HepG2 (cell line): ENCODE measurements around the gene BCL2. TPM values are rescaled to one million over a fixed set of nuclear protein-coding genes. Genes with fewer than 3 reads are reported as not detected.

ENCODE experiments used
- ATAC-seq: fragments of 200-7000 bp; cut with Tn5 transposase; 3 replicates; pipeline ENCODE4 v1.9.1; 2020; ENCODE audit warnings: mild to moderate bottlenecking, moderate library complexity
- BruUV-seq: library from RNA; stranded (reverse); fragments of 400-500 nt; replicated peaks from 2 replicates; lab custom pipeline; 2021; lab: Mats Ljungman, UMichigan
- CTCF ChIA-PET: fragments of 300-600 bp; formaldehyde crosslinking; extraction: SDS; loops from one replicate; lab custom pipeline; 2021; ENCODE audit warnings: low total read pairs, inconsistent platforms, low intra/inter-chr PET ratio; lab: Yijun Ruan, JAX
- POLR2A ChIA-PET: fragments of 350-600 bp; sonication (Branson Sonifier 250); formaldehyde crosslinking; loops from one replicate; lab custom pipeline; 2020; ENCODE audit warnings: antibody characterized with exemption, inconsistent platforms; lab: Yijun Ruan, JAX
- DNase-seq: peaks from one replicate; pipeline ENCODE4 v3.0.0-alpha.2; 2015; ENCODE audit warnings: low spot score
- FAIRE-seq: peaks from 3 replicates; lab custom pipeline; 2011; peaks lifted over from hg19 to GRCh38; lab: Jason Lieb, UNC
- H2AFZ ChIP-seq: one replicate; pipeline ENCODE4 v1.6.1; 2011; ENCODE audit warnings: low read length, inconsistent platforms
- H3K27ac ChIP-seq: fragments of 300-600 bp; 3 replicates; pipeline ENCODE4 v1.8.0; 2011; ENCODE audit warnings: mixed run types, mild to moderate bottlenecking, mixed read lengths, low read length, inconsistent platforms; ENCODE audit not compliant: insufficient read depth; ENCODE audit errors: extremely low read length
- H3K27me3 ChIP-seq, 2 experiments: fragments of 200-600 bp in 1 of 2; 2 replicates in 1 of 2; 3 replicates in 1 of 2; pipeline versions ENCODE4 v1.6.0 to v1.8.0; 2011; ENCODE audit warnings: low read length in 2 of 2, mild to moderate bottlenecking in 2 of 2, moderate library complexity in 2 of 2, inconsistent platforms in 1 of 2; ENCODE audit not compliant: insufficient read depth in 2 of 2, control insufficient read depth in 1 of 2
- H3K36me3 ChIP-seq, 2 experiments: fragments of 200-600 bp in 1 of 2; replicated peaks in 1 of 2; 2 replicates in 1 of 2; 3 replicates in 1 of 2; pipeline versions ENCODE4 v1.5.1 to v1.8.0; 2011; ENCODE audit warnings: low read length in 2 of 2, inconsistent platforms in 1 of 2; ENCODE audit not compliant: insufficient read depth in 2 of 2, control insufficient read depth in 1 of 2
- H3K4me1 ChIP-seq: 2 replicates; pipeline ENCODE4 v1.5.1; 2012; ENCODE audit warnings: low read length, inconsistent platforms; ENCODE audit not compliant: insufficient read depth
- H3K4me2 ChIP-seq: 2 replicates; pipeline ENCODE4 v1.6.0; 2011; ENCODE audit warnings: low read depth, low read length, inconsistent platforms
- H3K4me3 ChIP-seq, 3 experiments: fragments of 200-600 bp in 1 of 3; sonication (generic), shearing (Covaris generic) in 1 of 3; replicated peaks in 1 of 3; 2 replicates each; pipeline ENCODE4 v1.5.1; 2011 to 2016; ENCODE audit warnings: low read length in 3 of 3, inconsistent platforms in 2 of 3, low read depth in 2 of 3, mild to moderate bottlenecking in 2 of 3, control low read depth in 1 of 3, mixed read lengths in 1 of 3; ENCODE audit not compliant: insufficient read depth in 1 of 3
- H3K79me2 ChIP-seq: one replicate; pipeline ENCODE4 v1.6.1; 2011; ENCODE audit warnings: low read length, inconsistent platforms; ENCODE audit not compliant: insufficient read depth
- H3K9ac ChIP-seq: 2 replicates; pipeline ENCODE4 v1.6.0; 2011; ENCODE audit warnings: mild to moderate bottlenecking, low read depth, low read length, inconsistent platforms; ENCODE audit not compliant: insufficient read depth
- H3K9me3 ChIP-seq: 2 replicates; pipeline ENCODE4 v1.5.1; 2012; ENCODE audit warnings: mild to moderate bottlenecking, low read length
- H4K20me1 ChIP-seq: 2 replicates; pipeline ENCODE4 v1.6.0; 2011; ENCODE audit warnings: inconsistent platforms, mild to moderate bottlenecking, low read length, moderate library complexity; ENCODE audit not compliant: insufficient read depth
- AGO2 ChIP-seq: fragments of 200-400 bp; formaldehyde crosslinking; optimal IDR thresholded peaks from 2 replicates; pipeline ENCODE3; 2017; ENCODE audit warnings: mild to moderate bottlenecking, low read depth, low read length, moderate library complexity
- CENPT ChIP-seq: sonication (generic); formaldehyde crosslinking; IDR thresholded peaks from 2 replicates; pipeline ENCODE4 v1.8.0; 2022; ENCODE audit warnings: low read depth, mild to moderate bottlenecking, moderate library complexity, missing genetic modification reagents
- FOXC1 ChIP-seq: sonication (generic); formaldehyde crosslinking; IDR thresholded peaks from 2 replicates; pipeline ENCODE4 v1.8.0; 2022; ENCODE audit warnings: mild to moderate bottlenecking, missing genetic modification reagents, borderline replicate concordance
- PBX2 ChIP-seq: IDR thresholded peaks from 2 replicates; pipeline ENCODE4 v1.6.1; 2016; ENCODE audit warnings: control low read depth
- POLR2A ChIP-seq, 2 experiments: IDR thresholded peaks; 2 replicates each; pipeline ENCODE4 v1.6.1; 2011; ENCODE audit warnings: low read depth in 2 of 2, low read length in 2 of 2, mild to moderate bottlenecking in 1 of 2, moderate library complexity in 1 of 2; ENCODE audit not compliant: insufficient read depth in 1 of 2
- THAP7 ChIP-seq: sonication (generic); formaldehyde crosslinking; IDR thresholded peaks from 2 replicates; pipeline ENCODE4 v1.8.1; 2023; ENCODE audit warnings: mild to moderate bottlenecking, missing genetic modification reagents
- ZC3H4 ChIP-seq: sonication (generic); formaldehyde crosslinking; IDR thresholded peaks from 2 replicates; pipeline ENCODE4 v1.4.0; 2020; ENCODE audit warnings: missing genetic modification reagents, borderline replicate concordance
- ZFP41 ChIP-seq: sonication (generic); formaldehyde crosslinking; IDR thresholded peaks from 2 replicates; pipeline ENCODE4 v1.4.0; 2020; ENCODE audit warnings: mild to moderate bottlenecking, missing genetic modification reagents, borderline replicate concordance
- ZNF18 ChIP-seq: sonication (generic); formaldehyde crosslinking; IDR thresholded peaks from 2 replicates; pipeline ENCODE4 v1.8.0; 2022; ENCODE audit warnings: mild to moderate bottlenecking, missing genetic modification reagents; ENCODE audit not compliant: insufficient replicate concordance
- ZNF235 ChIP-seq: sonication (generic); formaldehyde crosslinking; IDR thresholded peaks from 2 replicates; pipeline ENCODE4 v1.8.1; 2023; ENCODE audit warnings: mild to moderate bottlenecking, missing genetic modification reagents, borderline replicate concordance
- ZNF33B ChIP-seq: sonication (generic); formaldehyde crosslinking; IDR thresholded peaks from 2 replicates; pipeline ENCODE4 v1.5.1; 2020; ENCODE audit warnings: mild to moderate bottlenecking, missing genetic modification reagents
- ZNF468 ChIP-seq: sonication (generic); formaldehyde crosslinking; IDR thresholded peaks from 2 replicates; pipeline ENCODE4 v1.8.0; 2022; ENCODE audit warnings: mild to moderate bottlenecking, moderate library complexity, missing genetic modification reagents
- ZNF792 ChIP-seq: IDR thresholded peaks from 2 replicates; pipeline ENCODE4 v1.6.1; 2016
- WGBS: methylation state at CpG from one replicate; pipeline ENCODE4 v1.1.6; 2017; ENCODE audit warnings: low lambda C conversion rate; 5-methylcytosine and 5-hydroxymethylcytosine counted together
- in situ Hi-C: cut with HindIII; loops from 2 replicates; pipeline ENCODE4 v1.10.0; 2017; ENCODE audit warnings: low pct_unique_long_range_greater_than_20kb; ENCODE audit not compliant: extremely low pct_ligation_motif_present
- intact Hi-C: fragments of 100-400 bp; cut with micrococcal nuclease; formaldehyde crosslinking; loops from one replicate; pipeline ENCODE4 v1.10.0; 2022; ENCODE audit not compliant: unreplicated experiment
- polyA plus RNA-seq, 8 experiments: library from polyadenylated mRNA; depleted of rRNA in 3 of 8; stranded (reverse) in 7 of 8; unstranded in 1 of 8; fragments of >200 nt; fragmentation: Illumina TruSeq in 4 of 8; extraction: Trizol in 4 of 8; gene quantifications; 2 replicates each; pipeline versions ENCODE4 v1.2.1 to v1.2.3, GENCODE V29; 2011 to 2016; ENCODE audit warnings: low read depth in 4 of 8, missing spikeins in 1 of 8, mixed read lengths in 1 of 8; ENCODE audit not compliant: insufficient read depth in 1 of 8
- total RNA-seq, 5 experiments: library from RNA; depleted of rRNA; stranded (reverse); fragments of >200 nt; fragmentation: Illumina TruSeq; extraction: Trizol; gene quantifications; 2 replicates each; pipeline ENCODE4 v1.2.3, GENCODE V29; 2016; ENCODE audit warnings: low read depth in 1 of 5

The BCL2 gene
- total and polyA plus RNA-seq, 2 of the 13 experiments (the other 11 are each of a cell fraction or from before 2014, with no cell fraction given) = 0.07 to 0.53 TPM

GRCh38 chr18:63157293-63158011, 162.1 kb downstream of the BCL2 start:
- Histone ChIP-seq H3K27ac (no peak overlapping the region), H3K4me3 (no peak overlapping the region), H4K20me1 (no peaks in the 10 kb centered on the region), H3K36me3 (no peaks in the 10 kb centered on the region), H3K9ac (no peak overlapping the region), H3K27me3 (peaks cover 2 to 55% of the 10 kb centered on the region in 2 experiments; a peak in 4 of 5 replicates), H3K79me2 (no peaks in the 10 kb centered on the region), H3K9me3 (no peaks in the 10 kb centered on the region), H3K4me2 (no peak overlapping the region), H2AFZ (no peak overlapping the region), H3K4me1 (peaks cover 9% of the 10 kb centered on the region)
- DNase-seq (no peak), ATAC-seq (no peak), FAIRE-seq (no peak)
- in situ Hi-C loops = no loop called here
- TF ChIP-seq ZNF18 (CRISPR knock-in tag) = no peak
- no peak for TF ChIP-seq AGO2
- POLR2A ChIA-PET = no interaction called here
- BruUV-seq = no TSS peak
- CTCF ChIA-PET = no interaction called here
- intact Hi-C loops = no loop called here
- WGBS = 36% methylated on average over 14 of the region's 15 CpGs

- ATAC-seq (no peak), DNase-seq (no peak), FAIRE-seq (no peak)
- H4K20me1 ChIP-seq = no peaks in the 10 kb centered on the region
- POLR2A ChIA-PET = no interaction called here
- CTCF ChIA-PET = no interaction called here
- H3K9me3 ChIP-seq = no peaks in the 10 kb centered on the region
- H3K9ac ChIP-seq = no peak overlapping the region
- peaks cover 9% of the 10 kb centered on the region for H3K4me1 ChIP-seq
- H3K4me2 ChIP-seq = no peak overlapping the region
- no peak overlapping the region for H3K4me3 ChIP-seq
- in situ Hi-C loops (no loop called here), intact Hi-C loops (loop anchor here (1.0 kb wide), 1 partner anchor 140 kb away; no protein-coding TSS in a partner anchor)
- H3K79me2 ChIP-seq = no peaks in the 10 kb centered on the region
- H3K27me3 ChIP-seq = peaks cover 1 to 65% of the 10 kb centered on the region in 2 experiments; a peak in 4 of 5 replicates
- H3K27ac ChIP-seq = no peak overlapping the region
- no peaks in the 10 kb centered on the region for H3K36me3 ChIP-seq
- no TSS peak for BruUV-seq
- WGBS = 31% methylated on average over 9 of the region's 14 CpGs
- no peak overlapping the region for H2AFZ ChIP-seq
- TF ChIP-seq THAP7 = no peak
- TF ChIP-seq ZNF468 (CRISPR knock-in tag) = no peak
- no peak for TF ChIP-seq ZFP41 (CRISPR knock-in tag)
- TF ChIP-seq ZC3H4 (CRISPR knock-in tag) = no peak
- no peak for TF ChIP-seq POLR2A (IDR thresholded peaks at IDR 0.05; ENCODE audit: insufficient read depth in 1 of 2, low read depth in 2 of 2, low read length in 2 of 2)
- no peak for TF ChIP-seq FOXC1 (CRISPR knock-in tag)
- TF ChIP-seq ZNF235 (CRISPR knock-in tag) = no peak
- no peak for TF ChIP-seq ZNF792
- TF ChIP-seq PBX2 = no peak
- TF ChIP-seq ZNF33B (CRISPR knock-in tag) = no peak
- TF ChIP-seq CENPT (CRISPR knock-in tag) = no peak
These were observed 163.4 kb downstream of the BCL2 start for GRCh38 chr18:63155910-63156773.
